Esophagus muscularis mucosa (tissue), 4 donors: ENCODE data around the gene MCF2L2.

Source experiments
- EP300 ChIP-seq: sonication (generic); formaldehyde crosslinking; IDR thresholded peaks from one replicate; pipeline ENCODE4 v1.6.1; 2017; ENCODE audit warnings: antibody characterized with exemption
- POLR2AphosphoS5 ChIP-seq, 2 donors: sonication (generic); formaldehyde crosslinking; IDR thresholded peaks; one replicate each; pipeline ENCODE4 v1.6.1; 2017; ENCODE audit warnings: antibody characterized with exemption in 2 of 2
- TF ChIP-seq, protein P1 (sequence below), 3 experiments: fragments of 200-600 bp in 2 of 3; fragments of 450-650 bp in 1 of 3; sonication (generic) in 2 of 3; IDR thresholded peaks; one replicate each; pipeline ENCODE4 v1.5.1; 2017 to 2019; ENCODE audit warnings: antibody characterized with exemption in 3 of 3, mild to moderate bottlenecking in 2 of 3, moderate library complexity in 1 of 3

DNA sequence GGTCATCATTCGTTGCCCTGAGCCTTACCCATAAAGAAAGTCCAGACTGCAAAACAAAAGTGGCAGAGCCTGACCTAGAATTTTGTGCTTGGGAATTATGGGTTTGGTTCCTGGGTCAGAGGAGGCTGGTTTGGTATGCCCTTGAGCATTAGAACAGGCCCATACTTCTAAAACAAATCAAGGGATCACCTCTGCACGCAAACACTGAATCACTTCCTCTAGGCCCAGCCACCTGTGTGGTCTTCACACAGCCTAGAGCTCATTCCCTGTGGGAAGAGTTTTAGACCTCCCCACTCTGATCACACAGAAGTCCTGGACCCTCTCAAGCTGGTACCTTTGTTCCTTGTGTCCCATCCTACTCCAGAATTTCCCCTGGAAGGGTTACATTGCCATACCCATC, 116.0 kb downstream of the MCF2L2 start:
- TF ChIP-seq, protein P1, sequence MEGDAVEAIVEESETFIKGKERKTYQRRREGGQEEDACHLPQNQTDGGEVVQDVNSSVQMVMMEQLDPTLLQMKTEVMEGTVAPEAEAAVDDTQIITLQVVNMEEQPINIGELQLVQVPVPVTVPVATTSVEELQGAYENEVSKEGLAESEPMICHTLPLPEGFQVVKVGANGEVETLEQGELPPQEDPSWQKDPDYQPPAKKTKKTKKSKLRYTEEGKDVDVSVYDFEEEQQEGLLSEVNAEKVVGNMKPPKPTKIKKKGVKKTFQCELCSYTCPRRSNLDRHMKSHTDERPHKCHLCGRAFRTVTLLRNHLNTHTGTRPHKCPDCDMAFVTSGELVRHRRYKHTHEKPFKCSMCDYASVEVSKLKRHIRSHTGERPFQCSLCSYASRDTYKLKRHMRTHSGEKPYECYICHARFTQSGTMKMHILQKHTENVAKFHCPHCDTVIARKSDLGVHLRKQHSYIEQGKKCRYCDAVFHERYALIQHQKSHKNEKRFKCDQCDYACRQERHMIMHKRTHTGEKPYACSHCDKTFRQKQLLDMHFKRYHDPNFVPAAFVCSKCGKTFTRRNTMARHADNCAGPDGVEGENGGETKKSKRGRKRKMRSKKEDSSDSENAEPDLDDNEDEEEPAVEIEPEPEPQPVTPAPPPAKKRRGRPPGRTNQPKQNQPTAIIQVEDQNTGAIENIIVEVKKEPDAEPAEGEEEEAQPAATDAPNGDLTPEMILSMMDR (IDR thresholded peaks at IDR 0.05), result no peak
- TF ChIP-seq POLR2AphosphoS5 (IDR thresholded peaks at IDR 0.05) (no peak), EP300 (no peak)
